ENCODE measurements around the gene FSTL3. TPM values are rescaled to one million over a fixed set of nuclear protein-coding genes. Genes with fewer than 3 reads are reported as not detected.

Gene FSTL3
- total RNA-seq, 4 donors from 2014 or later: 105 to 200 (median 133) TPM

DNA sequence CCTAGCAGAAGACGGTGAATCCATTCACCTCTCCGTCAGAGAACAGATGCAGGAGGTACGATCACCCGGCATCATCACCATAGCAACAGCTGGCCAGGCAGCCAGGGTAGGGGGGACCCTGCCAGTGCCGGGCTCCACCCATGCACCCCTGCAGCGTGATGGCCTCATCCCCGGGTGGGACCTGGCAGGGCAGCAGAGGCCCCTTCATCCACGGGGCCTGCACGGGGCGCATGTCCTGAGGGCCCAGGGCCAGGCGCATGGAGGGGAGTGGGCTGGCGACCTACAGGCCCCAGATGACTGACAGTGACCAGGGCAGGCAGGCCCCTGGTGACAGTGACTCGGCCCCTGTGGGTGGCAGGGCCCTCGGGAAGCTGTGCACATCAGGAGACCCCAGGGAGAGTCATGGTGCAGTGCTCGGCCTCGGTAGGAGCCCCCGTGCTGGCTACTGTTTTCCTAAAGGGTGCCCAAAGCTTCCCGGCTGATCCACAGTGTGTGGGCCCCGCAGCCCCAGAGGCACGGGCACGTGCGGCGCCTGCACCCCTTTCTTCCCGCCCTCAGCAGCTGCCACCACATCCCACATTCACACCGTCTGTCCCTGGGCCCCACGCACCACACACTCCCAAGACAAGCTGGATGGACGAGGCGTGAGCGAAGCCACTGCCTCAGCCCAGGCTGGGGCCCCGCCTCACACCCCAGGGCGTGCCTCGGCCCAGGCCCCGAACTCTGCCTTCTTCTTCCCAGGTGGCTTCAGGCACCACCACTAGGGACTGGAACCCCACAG, 17.9 kb upstream of the FSTL3 start:
- Histone ChIP-seq H3K27ac (peak overlapping the region in 1 of 4 donors; percentile 20), H3K9me3 (no peaks in the 10 kb centered on the region), H3K4me1 (peaks cover 0 to 81% (median 46%) of the 10 kb centered on the region in 3 donors), H3K4me3 (no peak overlapping the region), H3K27me3 (no peaks in the 10 kb centered on the region), H3K36me3 (peaks cover 0 to 41% of the 10 kb centered on the region in 2 donors)
- TF ChIP-seq, protein P1, sequence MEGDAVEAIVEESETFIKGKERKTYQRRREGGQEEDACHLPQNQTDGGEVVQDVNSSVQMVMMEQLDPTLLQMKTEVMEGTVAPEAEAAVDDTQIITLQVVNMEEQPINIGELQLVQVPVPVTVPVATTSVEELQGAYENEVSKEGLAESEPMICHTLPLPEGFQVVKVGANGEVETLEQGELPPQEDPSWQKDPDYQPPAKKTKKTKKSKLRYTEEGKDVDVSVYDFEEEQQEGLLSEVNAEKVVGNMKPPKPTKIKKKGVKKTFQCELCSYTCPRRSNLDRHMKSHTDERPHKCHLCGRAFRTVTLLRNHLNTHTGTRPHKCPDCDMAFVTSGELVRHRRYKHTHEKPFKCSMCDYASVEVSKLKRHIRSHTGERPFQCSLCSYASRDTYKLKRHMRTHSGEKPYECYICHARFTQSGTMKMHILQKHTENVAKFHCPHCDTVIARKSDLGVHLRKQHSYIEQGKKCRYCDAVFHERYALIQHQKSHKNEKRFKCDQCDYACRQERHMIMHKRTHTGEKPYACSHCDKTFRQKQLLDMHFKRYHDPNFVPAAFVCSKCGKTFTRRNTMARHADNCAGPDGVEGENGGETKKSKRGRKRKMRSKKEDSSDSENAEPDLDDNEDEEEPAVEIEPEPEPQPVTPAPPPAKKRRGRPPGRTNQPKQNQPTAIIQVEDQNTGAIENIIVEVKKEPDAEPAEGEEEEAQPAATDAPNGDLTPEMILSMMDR (IDR thresholded peaks at IDR 0.05): no peak
- no peak for TF ChIP-seq EP300 (IDR thresholded peaks at IDR 0.05)
- TF ChIP-seq POLR2AphosphoS5 (IDR thresholded peaks at IDR 0.05): no peak
- TF ChIP-seq POLR2A (IDR thresholded peaks at IDR 0.05): no peak
- ATAC-seq: no peak
- WGBS, 2 donors (ENCODE audit: low coverage in 1 of 2): no CpG with 5 or more reads among the region's 33 CpGs

DNA sequence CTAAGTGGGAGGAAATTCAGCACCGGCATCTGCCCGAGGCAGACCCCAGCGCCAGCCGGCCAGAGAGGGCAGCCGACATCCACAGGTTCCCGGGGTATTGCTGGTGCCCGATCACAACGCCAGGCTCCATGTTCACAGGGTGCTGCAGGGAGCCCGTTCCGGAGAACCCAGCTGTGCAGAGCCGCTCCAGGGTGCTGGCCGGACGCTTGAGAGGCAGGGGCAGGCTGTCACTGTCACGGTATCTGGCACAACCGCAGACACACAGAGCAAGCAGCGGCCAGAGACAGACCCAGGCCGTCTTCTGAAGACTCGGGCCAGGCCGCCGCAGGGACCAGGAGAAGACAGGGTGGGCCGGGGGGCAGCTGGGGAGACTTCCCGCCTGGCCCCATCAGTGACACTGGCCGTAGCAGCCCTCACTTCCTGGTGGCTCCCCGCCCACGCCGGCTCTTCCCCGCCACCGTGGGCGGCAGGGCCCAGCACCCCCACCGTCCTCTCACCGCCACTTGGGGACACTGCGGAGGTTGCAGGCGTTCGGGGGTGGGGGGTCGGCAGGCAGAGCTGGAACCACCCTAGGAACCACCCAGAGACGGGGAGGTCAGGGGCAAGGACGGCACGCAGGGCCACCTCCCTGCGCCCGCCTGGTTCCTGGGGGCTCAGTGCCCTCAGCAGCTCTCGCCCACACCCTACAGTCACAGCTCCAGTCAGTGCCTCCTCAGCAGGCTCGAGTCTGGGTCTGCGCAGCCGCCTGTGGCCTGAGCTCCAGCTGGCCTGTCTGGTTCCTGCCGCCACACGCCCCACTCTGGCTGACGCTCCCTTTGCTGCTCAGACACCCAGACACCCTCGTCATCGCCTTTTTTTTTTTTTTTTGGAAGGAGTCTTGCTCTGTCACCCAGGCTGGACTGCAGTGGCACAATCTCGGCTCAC, 17.0 kb upstream of the FSTL3 start:
- ATAC-seq: no peak
- Histone ChIP-seq H3K4me1 (peaks cover 0 to 83% (median 51%) of the 10 kb centered on the region in 3 donors), H3K27ac (peak overlapping the region in 1 of 4 donors; percentile 15)

DNA sequence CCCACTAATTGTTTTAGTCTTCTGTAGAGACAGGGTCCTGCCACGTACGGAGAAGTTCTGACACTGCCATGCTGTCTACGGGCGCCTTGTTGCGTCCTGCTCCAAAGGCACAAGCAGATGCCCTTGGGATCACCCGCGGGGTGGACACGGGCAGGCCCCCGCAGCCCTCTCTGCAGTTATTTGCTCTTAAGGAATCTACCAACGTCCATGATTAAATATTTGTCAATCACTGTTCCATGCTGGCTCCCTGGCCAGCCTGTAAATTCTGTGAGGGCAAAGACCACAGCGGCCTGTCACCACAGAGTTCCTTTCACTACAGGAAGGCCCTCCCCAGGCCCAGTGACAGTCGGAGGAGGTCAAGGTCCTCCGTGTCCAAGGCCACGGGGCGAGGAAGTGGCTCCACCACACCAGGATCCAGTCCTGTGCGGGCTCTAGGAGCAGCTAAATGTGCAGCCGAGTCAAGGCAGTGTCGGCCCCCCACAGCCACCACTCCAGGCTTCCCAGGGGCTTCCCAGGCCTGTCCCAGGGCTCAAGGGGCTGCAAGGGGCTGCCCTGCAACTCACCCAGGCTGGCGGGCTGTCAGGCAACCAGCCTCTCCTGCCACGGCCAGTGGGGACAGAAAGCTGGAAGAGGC, 15.3 kb upstream of the FSTL3 start:
- TF ChIP-seq, protein P1 (IDR thresholded peaks at IDR 0.05): no peak
- TF ChIP-seq POLR2AphosphoS5 (IDR thresholded peaks at IDR 0.05) (no peak), POLR2A (IDR thresholded peaks at IDR 0.05) (no peak)
- WGBS, 2 donors (ENCODE audit: low coverage in 1 of 2): 10 to 18% methylated on average over 2 to 4 of the region's 20 CpGs
- H3K4me1 ChIP-seq: peaks cover 0 to 87% (median 57%) of the 10 kb centered on the region in 3 donors
- H3K9me3 ChIP-seq: no peaks in the 10 kb centered on the region
- H3K27me3 ChIP-seq: no peaks in the 10 kb centered on the region
- ATAC-seq: no peak
- H3K27ac ChIP-seq: peak overlapping the region in 3 of 4 donors; percentile 85 to 96 (median 96)
- H3K4me3 ChIP-seq: peak overlapping the region in 1 of 2 donors; percentile 88
- peaks cover 0 to 17% of the 10 kb centered on the region in 2 donors for H3K36me3 ChIP-seq

More for the DNA sequence above, 17.0 kb upstream of the FSTL3 start:
- TF ChIP-seq POLR2AphosphoS5 (IDR thresholded peaks at IDR 0.05) (no peak), EP300 (IDR thresholded peaks at IDR 0.05) (no peak), POLR2A (IDR thresholded peaks at IDR 0.05) (no peak)
- TF ChIP-seq, protein P1 (IDR thresholded peaks at IDR 0.05): no peak
- Histone ChIP-seq H3K9me3 (no peaks in the 10 kb centered on the region), H3K27me3 (no peaks in the 10 kb centered on the region), H3K36me3 (peaks cover 0 to 32% of the 10 kb centered on the region in 2 donors), H3K4me3 (no peak overlapping the region)
- WGBS, 2 donors (ENCODE audit: low coverage in 1 of 2): 60% methylated on average over 3 of the region's 50 CpGs; no CpG with 5 or more reads in 1 of the 2 donors

DNA sequence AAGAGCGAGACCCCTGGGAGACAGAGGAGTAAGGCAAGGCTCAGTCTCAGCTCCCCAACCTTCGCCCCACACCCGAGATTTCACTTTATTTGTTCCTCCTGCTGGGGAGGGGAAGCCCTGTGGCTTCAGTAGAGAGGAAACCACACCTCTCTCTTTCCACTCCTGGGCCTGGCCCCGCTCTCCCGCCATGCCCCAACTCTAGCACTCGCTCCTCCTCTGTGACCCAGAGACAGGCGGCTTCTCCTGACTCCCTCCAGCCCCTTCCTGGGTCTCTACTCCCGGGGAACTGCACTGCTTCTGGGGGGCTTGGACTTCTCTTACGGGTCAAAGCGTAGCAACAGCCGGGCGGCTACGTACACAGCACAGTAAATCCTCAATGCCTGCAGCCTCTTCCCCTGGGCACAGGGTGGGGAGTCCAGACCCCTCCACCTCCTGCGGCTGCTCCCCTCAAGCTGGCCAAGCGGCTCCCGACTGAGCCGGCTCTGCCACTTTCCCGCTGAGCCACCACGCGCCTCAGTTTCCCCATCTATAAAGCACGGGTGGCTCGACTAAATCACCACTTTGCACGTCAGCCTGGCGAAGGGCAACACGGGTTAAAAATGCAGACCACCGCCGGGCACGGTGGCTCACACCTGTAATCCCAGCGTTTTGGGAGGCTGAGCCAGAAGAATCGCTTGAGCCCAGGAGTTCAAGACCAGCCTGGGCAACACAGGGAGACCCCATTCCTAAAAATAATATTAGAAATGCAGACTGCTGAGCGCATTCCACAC, 14.6 kb upstream of the FSTL3 start:
- Histone ChIP-seq H3K4me1 (peaks cover 0 to 80% (median 56%) of the 10 kb centered on the region in 3 donors), H3K36me3 (peaks cover 0 to 15% of the 10 kb centered on the region in 2 donors), H3K9me3 (no peaks in the 10 kb centered on the region), H3K4me3 (peak overlapping the region; percentile 79 to 88), H3K27ac (peak overlapping the region in 3 of 4 donors; percentile 85 to 96 (median 96)), H3K27me3 (no peaks in the 10 kb centered on the region)
- ATAC-seq: no peak
- TF ChIP-seq POLR2AphosphoS5 (IDR thresholded peaks at IDR 0.05) (no peak), EP300 (IDR thresholded peaks at IDR 0.05) (no peak), POLR2A (IDR thresholded peaks at IDR 0.05) (no peak)
- TF ChIP-seq, protein P1 (IDR thresholded peaks at IDR 0.05): no peak
- WGBS, 2 donors (ENCODE audit: low coverage in 1 of 2): 13 to 21% methylated on average over 4 to 9 of the region's 31 CpGs
